Measurements from ENCODE around the gene ANGPTL7. TPM values are rescaled to one million over a fixed set of nuclear protein-coding genes. Genes with fewer than 3 reads are reported as not detected.

Gene ANGPTL7
- total and polyA plus RNA-seq, 10 of the 15 experiments (the other 5 are each of a cell fraction or from before 2014, with no cell fraction given) = 0.09 TPM; not detected in 9

- TF ChIP-seq SMC3 (IDR thresholded peaks at IDR 0.05; ENCODE audit: borderline replicate concordance, low read length) (no peak), CBX3 (IDR thresholded peaks at IDR 0.05; ENCODE audit: borderline replicate concordance, low read depth) (no peak), LARP7 (IDR thresholded peaks at IDR 0.05) (no peak), ZNF217 (IDR thresholded peaks at IDR 0.05) (no peak), BHLHE40 (IDR thresholded peaks at IDR 0.05; ENCODE audit: borderline replicate concordance in 1 of 2, low read depth in 2 of 2, low read length in 1 of 2) (no peak)
Measured at GRCh38 chr1:11211925-11212587, 22.9 kb downstream of the ANGPTL7 start (continued).

GRCh38 chr1:11214698-11215380 lies 25.7 kb downstream of the ANGPTL7 start:
- no peaks in the 10 kb centered on the region for H3K4me1 ChIP-seq (ENCODE audit: control insufficient read depth, insufficient read depth, low read length)
- CTCF ChIA-PET = interaction anchor here (0.7 kb wide), 1 partner anchor 39 kb away, joined by 3 read pairs; no protein-coding TSS in a partner anchor
- no peak for DNase-seq (ENCODE audit: low read depth, low spot score)
- in situ Hi-C loops (cut with MboI) (no loop called here), intact Hi-C loops (cut with micrococcal nuclease; ENCODE audit: unreplicated experiment) (no loop called here)
- H3K4me2 ChIP-seq (ENCODE audit: control insufficient read depth, insufficient read depth) = no peak overlapping the region
- no peaks in the 10 kb centered on the region for H3K27me3 ChIP-seq (replicated peaks in 1 of 2; ENCODE audit: control insufficient read depth in 2 of 2, insufficient read depth in 2 of 2, low read length in 1 of 2)
- no peak overlapping the region for H3K4me3 ChIP-seq
- no peak for FAIRE-seq
- H3K36me3 ChIP-seq (ENCODE audit: control insufficient read depth in 2 of 2, insufficient read depth in 2 of 2, low read length in 1 of 2) = peaks cover 11 to 46% of the 10 kb centered on the region in 2 experiments
- no peak overlapping the region for H3K27ac ChIP-seq (ENCODE audit: control insufficient read depth, insufficient read depth)
- H3K9me3 ChIP-seq (replicated peaks; ENCODE audit: control insufficient read depth, insufficient read depth, low read length) = no peaks in the 10 kb centered on the region
- 78% methylated on average over 3 of the region's 3 CpGs for whole genome bisulfite sequencing (ENCODE audit: insufficient coverage, insufficient replicate concordance, low lambda C conversion rate, missing lambda C conversion rate)
- H4K20me1 ChIP-seq (ENCODE audit: control insufficient read depth, insufficient read depth) = no peaks in the 10 kb centered on the region
- RAD21 ChIA-PET (ENCODE audit: unreplicated experiment) = no interaction called here
- no peak overlapping the region for H2AFZ ChIP-seq (ENCODE audit: control insufficient read depth, low read depth, low read length)
- no peak for ATAC-seq
- SMC1A ChIA-PET (ENCODE audit: uncharacterized antibody, unreplicated experiment) = interaction anchor here (0.8 to 0.9 kb wide), 2 partner anchors 36 to 177 kb away, joined by 3 to 4 read pairs; no protein-coding TSS in a partner anchor
- POLR2A ChIA-PET = interaction anchor here (0.6 to 0.8 kb wide), 2 partner anchors 8 to 10 kb away, joined by 3 read pairs; no protein-coding TSS in a partner anchor
- H3K79me2 ChIP-seq (ENCODE audit: control insufficient read depth, insufficient read depth, low read length) = no peaks in the 10 kb centered on the region
- no peak overlapping the region for H3K9ac ChIP-seq (ENCODE audit: control insufficient read depth, insufficient read depth, low read length)
- no TSS peak for BruUV-seq (replicated peaks)
- TF ChIP-seq HCFC1 (IDR thresholded peaks at IDR 0.05; ENCODE audit: low read length) = no peak
- TF ChIP-seq ZBTB11 (CRISPR knock-in tag; IDR thresholded peaks at IDR 0.05) = no peak
- TF ChIP-seq ZNF592 (IDR thresholded peaks at IDR 0.05) = no peak
- no peak for TF ChIP-seq TCF12 (IDR thresholded peaks at IDR 0.05; ENCODE audit: low read depth, low read length)
- no peak for TF ChIP-seq CEBPZ (IDR thresholded peaks at IDR 0.05; ENCODE audit: low read depth, low read length)

All from GM12878 (cell line).